ENCODE measurements around the gene MTCH2.

MTCH2 gene

DNA sequence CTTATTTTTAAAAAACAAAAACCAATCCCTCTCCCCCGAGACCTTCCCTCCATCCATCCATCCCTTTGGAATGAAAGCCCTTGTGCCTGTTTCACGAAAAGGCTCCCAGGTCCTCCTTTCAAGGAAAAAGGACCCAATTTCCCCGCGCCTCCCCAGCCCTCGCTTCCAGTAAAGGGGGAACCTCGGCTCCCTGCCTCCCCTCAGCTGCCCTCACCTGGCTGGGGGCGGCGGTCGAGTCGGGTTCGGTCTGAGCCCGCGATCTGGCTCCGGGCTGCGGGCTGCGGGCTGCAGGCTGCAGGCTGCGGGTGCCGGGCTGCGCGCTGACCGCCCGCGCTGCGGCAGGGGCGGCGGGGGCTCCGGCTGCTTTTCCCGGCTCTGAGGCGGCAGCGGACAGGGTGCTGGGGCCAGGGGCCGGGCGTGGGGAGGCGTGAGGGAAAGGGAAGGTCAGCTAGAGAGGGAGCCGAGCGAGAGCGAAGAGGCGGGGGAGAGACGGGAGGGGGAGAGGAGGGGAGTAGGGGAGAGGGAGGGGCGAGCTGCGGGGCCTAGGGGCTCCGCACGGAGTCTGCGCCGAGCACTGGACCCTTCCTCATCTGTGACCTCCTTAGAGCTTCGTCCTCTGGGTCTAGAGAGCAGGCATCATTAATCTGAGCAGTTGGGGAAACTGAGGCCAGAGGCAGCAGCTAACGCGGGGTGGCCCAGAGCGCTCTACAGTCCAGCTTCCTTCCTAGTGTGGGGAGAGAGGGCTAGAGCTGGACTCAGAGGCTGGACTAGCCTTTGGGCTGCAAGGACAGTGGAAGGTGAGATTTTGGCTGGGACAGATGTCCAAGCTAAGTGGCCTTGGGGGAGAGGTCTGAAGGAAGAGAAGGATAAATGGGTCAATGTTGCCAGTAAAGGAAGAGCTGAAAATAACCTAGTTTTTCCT lies 48.2 kb downstream of the MTCH2 start, which contains the start of gene C1QTNF4:
Gene C1QTNF4 (minus strand): TSS at position 478 of the 922 bp plus-strand sequence. CDS start 3,601 bp downstream, outside the sequence.
- intact Hi-C loops (cut with DNase I): no loop called here
- peak in 1 of 42 donors; percentile 27 for DNase-seq

DNA sequence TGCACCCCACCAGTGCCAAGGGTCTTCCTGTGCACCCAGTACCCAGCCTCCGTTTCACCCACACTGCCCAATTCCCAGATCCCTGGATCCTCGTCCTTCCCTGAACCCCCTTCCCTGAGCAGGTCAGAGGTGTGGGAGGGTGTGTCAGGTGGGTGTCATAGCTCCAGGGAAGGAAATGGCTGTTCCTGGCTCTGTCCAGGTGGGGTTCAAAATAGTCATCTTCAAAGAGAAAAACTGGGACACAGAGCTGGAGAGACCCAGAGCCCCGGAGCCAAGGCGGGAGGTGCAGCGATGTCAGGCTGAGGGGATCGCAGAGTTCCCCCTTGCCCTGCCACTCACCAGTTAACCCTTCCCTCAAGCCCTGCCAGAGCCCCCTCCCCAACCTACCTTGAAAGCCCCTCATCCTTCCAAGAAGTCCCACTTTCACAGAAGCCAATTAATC lies 48.8 kb downstream of the MTCH2 start:
- intact Hi-C loops (cut with DNase I): no loop called here
- DNase-seq: peak in 2 of 42 donors; percentile 24 to 39

DNA sequence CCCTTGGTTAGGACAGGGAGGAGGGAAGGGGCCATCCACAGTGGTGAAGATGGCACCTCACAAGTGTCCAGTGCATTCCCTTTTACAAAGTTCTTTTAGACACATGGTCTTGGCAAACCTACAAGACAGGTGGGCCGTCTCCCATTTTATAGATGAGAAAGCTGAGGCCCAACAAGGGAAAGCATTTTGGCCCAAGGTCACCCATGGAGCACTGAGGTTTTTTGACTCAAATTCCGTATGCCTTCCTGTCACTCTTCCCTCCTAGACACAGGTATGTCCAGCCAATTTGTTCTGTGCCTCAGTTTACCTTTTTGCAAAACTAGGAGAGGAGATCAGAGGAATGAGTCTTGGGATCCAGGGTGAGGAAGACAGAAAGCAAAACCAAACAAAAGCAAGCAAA lies 49.4 kb downstream of the MTCH2 start:
- intact Hi-C loops (cut with DNase I): no loop called here
- DNase-seq: no peak

DNA sequence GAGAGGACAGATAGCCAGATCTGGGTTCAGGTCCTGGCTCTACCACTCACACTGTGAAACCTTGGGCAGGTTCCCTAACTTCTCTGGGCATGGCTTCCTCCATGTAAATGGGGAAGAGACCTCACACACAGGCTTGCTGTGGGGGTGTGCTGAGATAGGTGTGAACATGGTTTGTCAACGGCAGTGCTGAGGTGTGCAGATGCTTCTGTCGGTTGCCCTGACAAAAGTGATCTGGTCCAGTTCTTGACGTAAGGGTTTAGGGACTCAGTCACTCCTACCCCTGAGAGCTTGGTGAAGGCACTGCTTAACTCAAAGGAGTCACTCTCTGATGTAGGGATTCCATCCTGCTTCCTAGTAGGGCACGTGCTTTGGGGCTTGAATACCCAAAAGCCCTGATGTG lies 50.1 kb downstream of the MTCH2 start:
- no peak for DNase-seq
- intact Hi-C loops (cut with DNase I): no loop called here

DNA sequence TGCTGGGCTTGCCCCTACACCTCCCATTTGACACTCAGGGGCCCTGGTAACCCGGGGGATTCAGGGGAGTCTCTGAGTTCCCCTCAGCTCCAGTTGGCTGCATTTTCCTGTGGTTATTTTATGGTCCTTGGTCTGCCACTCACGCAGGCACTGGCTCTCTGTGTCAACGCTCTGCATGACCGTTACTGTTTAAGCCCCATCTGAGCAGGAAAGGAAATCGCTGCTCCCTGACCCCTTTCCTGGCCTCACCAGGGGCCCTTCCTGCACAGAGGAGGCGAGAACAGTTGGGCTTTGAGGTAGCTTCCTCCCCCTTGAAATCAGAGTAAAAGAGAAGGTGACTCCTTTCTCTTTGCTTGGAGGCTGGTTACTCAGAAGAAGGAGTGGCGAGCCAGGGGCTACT lies 50.6 kb downstream of the MTCH2 start:
- DNase-seq: no peak
- intact Hi-C loops (cut with DNase I): no loop called here

DNA sequence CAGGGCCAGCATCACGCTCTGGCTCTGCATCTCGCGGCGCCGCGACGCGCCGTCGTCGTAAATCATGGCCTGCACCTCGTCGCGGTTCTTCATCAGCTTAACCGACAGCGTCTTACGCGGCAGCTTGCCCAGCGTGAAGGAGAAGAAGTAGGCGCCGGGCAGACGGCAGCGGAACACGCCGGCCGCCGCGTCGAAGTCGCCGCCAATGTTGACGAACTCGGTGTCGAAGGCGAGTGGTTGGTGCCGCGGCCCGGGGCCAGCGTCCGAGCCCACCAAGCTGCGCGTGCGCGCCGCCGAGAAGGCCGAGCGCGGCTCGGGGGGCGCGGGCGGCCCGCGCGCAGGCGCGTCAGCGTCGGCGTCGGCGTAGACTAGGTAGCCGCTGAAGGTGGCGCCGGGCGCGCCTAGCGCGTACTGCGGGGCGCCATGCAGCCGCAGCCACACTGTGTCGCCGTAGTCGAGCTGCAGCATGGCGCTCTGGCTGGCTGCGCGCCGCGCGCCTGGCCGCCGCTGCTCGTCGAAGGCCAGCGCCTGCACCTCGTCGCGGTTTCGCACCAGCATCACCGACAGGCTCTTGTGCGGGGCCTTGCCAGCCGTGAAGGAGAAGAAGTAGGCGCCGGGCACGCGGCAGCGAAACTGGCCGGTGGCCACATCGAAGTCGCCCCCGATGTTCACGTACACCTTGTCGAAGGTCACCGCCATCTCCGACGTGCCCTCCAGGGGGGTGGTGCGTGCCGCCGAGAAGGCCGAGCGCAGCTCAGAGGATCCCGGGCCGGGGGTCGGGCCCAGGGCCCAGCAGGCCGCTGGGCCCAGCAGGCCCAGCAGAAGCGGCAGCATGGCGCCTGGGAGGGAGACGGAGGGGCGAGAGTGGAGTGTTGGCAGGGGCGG lies 52.1 kb downstream of the MTCH2 start:
- intact Hi-C loops (cut with DNase I): no loop called here
- DNase-seq: no peak

DNA sequence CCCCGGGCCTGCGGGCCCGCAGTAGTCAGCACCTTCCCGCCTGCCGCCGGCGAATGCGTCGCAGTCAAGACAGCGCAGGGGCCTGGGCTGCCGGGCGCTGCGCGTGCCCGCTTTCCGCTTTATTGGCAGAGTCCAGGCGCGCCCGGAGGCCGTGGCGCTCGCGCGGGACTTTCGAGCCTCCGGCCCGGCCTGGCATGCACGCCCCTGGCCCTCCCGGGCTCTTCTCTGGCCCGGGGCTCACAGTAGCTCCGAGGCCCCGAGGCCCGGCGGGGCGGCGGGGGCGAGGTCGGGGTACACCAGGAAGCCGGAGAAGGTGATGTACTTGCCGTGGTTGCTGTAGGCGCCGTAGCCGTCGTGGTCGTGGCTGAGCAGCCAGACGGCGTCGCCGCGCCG lies 52.8 kb downstream of the MTCH2 start:
- DNase-seq: no peak
- intact Hi-C loops (cut with DNase I): no loop called here

DNA sequence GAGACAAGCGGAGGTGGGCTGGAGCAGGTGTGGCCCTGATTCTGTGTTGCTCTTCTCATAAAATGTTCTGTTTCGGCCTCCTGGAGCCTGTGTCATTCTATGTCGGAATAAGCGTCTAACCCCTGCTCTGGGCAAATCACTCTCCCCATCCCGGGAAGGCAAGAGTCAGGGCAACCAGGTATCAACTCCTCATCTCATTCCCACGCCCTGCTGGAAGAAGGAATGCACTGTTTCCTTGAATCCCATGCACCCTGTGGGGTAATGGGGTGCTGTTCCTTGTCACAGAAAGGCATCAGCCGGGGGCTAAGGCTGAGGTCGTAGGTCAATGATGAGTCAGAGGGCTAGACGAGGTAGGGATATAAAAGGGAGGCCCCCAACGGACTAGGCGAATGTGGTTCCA lies 53.2 kb downstream of the MTCH2 start:
- intact Hi-C loops (cut with DNase I): no loop called here
- DNase-seq: peak in 5 of 42 donors; percentile 32 to 50 (median 43)

DNA sequence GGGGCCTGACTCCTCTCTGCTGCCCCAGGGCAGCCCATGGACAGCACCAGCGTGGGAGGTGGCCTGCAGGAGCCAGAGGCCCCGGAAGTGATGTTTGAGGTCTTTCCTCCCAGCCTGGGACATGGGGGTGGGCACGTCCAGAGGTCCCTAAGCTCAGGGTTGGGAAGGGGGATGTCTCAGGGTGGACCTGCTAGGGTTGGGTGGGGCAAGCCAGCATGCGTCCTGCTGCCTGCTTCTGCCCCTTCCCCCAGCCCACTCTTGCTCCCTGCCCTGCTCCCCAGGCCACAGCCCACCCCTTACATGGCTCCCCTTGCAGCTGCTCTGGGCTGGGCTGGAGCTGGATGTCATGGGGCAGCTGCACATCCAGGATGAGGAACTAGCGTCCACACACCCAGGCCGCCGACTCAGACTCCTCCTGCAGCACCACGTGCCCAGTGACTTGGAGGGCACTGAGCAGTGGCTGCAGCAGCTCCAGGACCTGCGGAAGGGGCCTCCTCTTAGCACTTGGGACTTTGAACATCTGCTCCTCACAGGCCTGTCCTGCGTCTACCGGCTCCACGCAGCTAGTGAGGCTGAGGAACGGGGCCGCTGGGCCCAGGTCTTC lies 54.5 kb downstream of the MTCH2 start:
- intact Hi-C loops (cut with DNase I): no loop called here
- peak in 28 of 42 donors; percentile 40 to 76 (median 64) for DNase-seq

DNA sequence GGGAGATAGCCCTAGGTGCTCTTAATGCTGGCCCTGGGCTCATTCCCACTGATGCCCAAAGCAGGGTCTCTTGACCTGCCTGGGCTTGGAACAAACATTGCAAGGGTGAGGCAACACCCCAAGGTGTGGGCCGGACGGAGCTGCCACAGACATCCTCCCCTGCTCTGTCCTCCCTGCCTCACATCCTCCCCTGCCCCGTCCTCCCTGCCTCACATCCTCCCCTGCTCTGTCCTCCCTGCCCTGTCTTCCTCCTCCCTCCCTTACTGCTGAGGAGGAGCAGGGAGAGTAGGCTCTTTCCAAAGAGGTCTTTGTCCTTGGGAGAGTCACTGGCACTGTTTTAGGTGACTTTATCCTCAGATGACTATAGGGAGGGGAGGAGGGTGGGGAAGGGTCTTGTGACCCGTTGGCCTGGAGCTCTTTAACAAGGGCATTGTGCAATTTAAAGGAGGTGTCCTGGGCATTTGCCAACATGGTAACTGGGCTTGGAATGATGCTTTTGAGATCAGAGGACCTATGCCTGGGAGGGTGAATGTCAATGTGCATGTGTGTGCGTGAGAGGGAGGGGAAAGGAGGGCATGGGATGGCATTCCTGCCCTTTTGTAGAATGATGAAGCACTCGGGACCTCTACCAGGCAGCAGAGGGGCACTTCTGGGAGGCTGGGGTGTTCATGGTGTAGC lies 55.2 kb downstream of the MTCH2 start:
- peak in 3 of 42 donors; percentile 25 to 45 (median 41) for DNase-seq
- intact Hi-C loops (cut with DNase I): no loop called here

DNA sequence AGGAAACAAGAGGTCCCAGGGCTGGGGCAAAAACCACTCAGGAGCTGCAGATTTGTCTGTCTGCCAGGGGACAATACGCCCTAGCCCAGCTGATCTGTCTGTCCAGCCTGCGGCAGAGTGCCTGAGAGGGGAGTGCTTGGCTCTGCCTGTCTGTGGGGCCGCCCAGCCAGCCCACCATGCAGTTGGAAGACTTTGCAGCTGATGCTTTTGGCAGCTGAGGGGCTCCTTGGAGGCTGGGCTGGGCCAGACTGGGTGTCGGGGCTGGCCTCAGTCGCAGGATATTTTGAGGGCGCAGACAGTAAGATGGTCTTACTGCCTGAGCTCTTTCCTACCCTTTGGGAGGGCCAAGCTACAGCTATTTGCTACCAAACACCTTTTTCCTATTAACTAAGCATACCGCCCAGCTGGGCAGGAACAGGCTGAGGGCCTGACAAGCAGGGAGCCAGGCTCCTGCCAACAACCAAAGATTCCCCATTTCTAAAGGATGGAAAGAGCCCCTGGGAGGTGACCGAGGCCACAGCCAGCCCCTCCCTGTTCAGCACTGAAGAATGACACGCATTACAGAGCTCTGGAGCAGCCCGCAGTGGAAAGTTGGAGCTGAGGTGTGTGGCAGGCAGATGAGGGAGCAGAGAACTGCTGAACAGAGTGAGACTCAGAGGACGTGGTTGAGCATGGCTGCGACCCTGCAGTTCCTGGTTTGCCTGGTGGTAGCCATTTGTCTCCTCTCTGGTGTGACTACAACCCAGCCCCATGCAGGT lies 56.1 kb downstream of the MTCH2 start, which contains the start of gene FAM180B:
Gene FAM180B (plus strand): TSS at position 581 of the 758 bp plus-strand sequence. CDS start 91 bp downstream, at position 672.
- intact Hi-C loops (cut with DNase I): no loop called here
- peak in 8 of 42 donors; percentile 25 to 55 (median 42) for DNase-seq

DNA sequence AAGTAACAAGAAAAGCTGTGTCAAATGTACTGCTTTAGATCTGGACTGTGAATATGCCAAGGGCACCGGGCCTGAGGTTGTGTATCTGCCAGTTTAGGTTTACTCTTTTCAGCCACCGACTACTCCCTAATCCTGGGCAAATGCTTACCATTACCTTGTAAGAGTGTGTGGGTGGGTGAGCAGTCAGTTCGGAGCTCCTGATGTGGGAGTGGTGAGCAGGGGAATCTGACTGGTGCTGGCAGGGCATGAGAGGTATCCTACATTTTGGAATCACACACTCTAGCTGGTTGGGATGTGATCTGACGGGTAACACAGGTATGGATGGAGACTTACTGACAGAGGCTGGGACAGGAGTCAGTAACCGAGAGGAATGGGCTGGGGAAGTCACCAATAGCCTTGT lies 58.5 kb downstream of the MTCH2 start:
- intact Hi-C loops (cut with DNase I): no loop called here

DNA sequence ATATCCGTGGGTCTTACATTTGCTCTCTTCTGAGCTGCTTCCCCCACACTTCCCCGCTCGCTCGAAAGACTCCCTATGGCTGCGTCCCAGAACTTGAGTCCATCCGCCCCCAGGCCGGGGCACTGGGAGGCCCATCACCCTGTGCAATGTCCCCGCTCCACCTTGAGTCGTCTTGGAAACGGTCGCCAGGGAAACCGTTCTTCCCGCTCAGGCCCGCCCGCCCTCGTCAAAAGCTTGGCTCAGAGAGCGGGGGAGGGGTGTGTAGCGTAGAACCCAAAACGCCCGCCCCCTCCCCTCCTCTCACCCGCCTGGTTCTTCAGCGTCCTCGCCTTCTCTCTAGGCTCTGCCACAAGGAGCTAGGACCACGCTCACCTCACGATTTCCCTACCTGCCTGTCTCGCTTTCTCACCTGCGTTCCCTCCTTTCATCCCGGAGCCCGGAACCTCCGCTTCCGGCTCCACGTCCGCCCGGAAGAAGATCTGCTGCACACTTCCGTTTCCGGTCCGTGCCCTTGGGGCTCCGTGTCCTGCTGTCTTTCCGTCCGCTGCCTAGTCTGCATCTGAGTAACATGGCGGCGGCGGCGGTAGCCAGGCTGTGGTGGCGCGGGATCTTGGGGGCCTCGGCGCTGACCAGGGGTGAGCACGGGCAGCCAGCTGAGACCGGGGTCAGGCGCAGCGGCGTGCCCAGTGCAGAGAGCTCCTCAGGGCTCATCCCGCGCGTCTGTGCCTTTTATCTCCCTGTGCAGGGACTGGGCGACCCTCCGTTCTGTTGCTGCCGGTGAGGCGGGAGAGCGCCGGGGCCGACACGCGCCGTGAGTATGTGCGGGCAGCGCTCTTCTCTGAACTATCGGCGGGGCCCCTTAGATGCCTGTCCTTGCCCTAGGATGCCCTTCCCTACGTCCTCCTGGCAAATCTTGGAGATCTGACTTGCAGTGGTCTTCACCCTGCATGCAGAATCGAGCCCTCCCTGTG lies 63.5 kb downstream of the MTCH2 start, which contains the start of the genes KBTBD4 and NDUFS3:
Gene KBTBD4 (minus strand): TSS at position 447 of the 971 bp plus-strand sequence. CDS start 19 bp downstream, at position 428.
Gene NDUFS3 (plus strand): TSS at position 551 of the 971 bp plus-strand sequence. CDS start 18 bp downstream, at position 569.
- DNase-seq: peak; percentile 77 to 97 (median 93)
- intact Hi-C loops (cut with DNase I): loop anchor here (5.0 kb wide), 1 partner anchor 172 kb away; the partner anchor contains the start of gene SLC39A13

More for the DNA sequence above, 58.5 kb downstream of the MTCH2 start:
- peak in 11 of 42 donors; percentile 49 to 81 (median 58) for DNase-seq

DNA sequence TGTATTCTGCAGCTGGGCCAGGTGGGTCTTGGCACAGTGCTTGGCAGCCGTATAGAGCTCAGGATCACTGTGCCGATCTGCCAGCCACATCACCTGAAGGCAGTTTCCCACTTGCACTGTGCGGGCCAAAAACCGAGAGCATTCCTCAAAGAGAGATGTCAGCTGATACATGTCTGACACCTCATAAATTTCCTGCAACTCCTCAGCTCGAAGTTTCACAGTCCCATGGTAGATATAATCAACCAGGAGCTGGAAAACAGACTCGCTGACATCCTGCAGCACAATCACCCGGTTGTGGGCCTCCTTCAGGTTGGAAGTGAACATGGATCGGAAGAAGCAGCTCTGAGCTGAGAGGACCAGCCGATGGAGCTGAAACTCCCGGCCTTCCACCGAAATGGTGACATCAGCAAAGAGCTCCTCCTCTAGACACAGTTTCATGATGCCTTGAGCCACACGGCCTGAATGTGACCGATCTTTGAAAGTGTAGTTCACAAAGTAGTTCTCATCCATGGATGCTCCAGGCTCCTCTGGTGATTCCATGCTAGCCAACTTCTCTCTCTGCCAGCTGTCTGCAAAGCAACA lies 64.8 kb downstream of the MTCH2 start:
- intact Hi-C loops (cut with DNase I): loop anchor here (5.0 kb wide), 1 partner anchor 170 kb away; the partner anchor contains the start of gene SLC39A13
- DNase-seq: peak in 12 of 42 donors; percentile 22 to 65 (median 45)

DNA sequence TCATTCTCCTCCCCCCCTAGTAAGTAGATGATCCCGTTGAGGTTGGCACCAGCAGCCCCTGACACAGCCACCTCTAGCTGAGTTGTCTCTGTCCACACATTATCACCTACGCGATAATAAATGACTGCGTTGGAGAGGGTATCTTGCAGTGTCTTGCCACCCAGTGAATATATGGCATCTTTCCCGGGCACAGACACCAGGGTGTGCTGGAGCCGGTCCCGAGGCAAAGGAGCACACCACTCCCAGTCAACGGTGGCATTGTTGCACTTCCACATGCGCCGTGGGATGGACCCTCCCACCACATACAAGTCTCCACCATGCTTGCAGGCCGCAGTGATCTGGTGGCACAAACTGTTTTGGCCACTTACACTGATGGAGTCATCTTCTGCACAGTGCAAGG lies 69.0 kb downstream of the MTCH2 start:
- DNase-seq: peak in 27 of 42 donors; percentile 35 to 85 (median 59)
- intact Hi-C loops (cut with DNase I): no loop called here
